ENCODE results near the gene PRUNE2.
A peak's percentile ranks its signal among the peaks of the same experiment; 100 is the strongest.

The PRUNE2 gene

GRCh38 chr9:76649894-76650293 lies 256.0 kb downstream of the PRUNE2 start:
- no peak for DNase-seq

GRCh38 chr9:76646249-76646648 lies 259.7 kb downstream of the PRUNE2 start:
- no peak for DNase-seq

- no peak for DNase-seq
Measured at GRCh38 chr9:76644647-76645250, 261.2 kb downstream of the PRUNE2 start.

GRCh38 chr9:76644171-76644570 lies 261.7 kb downstream of the PRUNE2 start:
- DNase-seq = no peak

- DNase-seq = no peak
Measured at GRCh38 chr9:76643399-76644117, 262.4 kb downstream of the PRUNE2 start.

GRCh38 chr9:76642701-76643209 lies 263.2 kb downstream of the PRUNE2 start:
- no peak for DNase-seq

- DNase-seq = no peak
Measured at GRCh38 chr9:76642074-76642473, 263.8 kb downstream of the PRUNE2 start.

GRCh38 chr9:76638001-76638400 lies 267.9 kb downstream of the PRUNE2 start:
- DNase-seq = no peak

- no peak for DNase-seq
Measured at GRCh38 chr9:76637416-76637815, 268.5 kb downstream of the PRUNE2 start.

- no peak for DNase-seq
Measured at GRCh38 chr9:76634356-76635054, 271.4 kb downstream of the PRUNE2 start.

- no peak for DNase-seq
Measured at GRCh38 chr9:76630916-76631315, 275.0 kb downstream of the PRUNE2 start.

GRCh38 chr9:76629205-76629990 lies 276.5 kb downstream of the PRUNE2 start:
- DNase-seq = peak; percentile 40 to 54

GRCh38 chr9:76628155-76628554 lies 277.8 kb downstream of the PRUNE2 start:
- no peak for DNase-seq

GRCh38 chr9:76626980-76627379 lies 278.9 kb downstream of the PRUNE2 start:
- DNase-seq = no peak

- no peak for DNase-seq
Measured at GRCh38 chr9:76626141-76626540, 279.8 kb downstream of the PRUNE2 start.

- DNase-seq = no peak
Measured at GRCh38 chr9:76624391-76625048, 281.4 kb downstream of the PRUNE2 start.

- DNase-seq = no peak
Measured at GRCh38 chr9:76620996-76621395, 284.9 kb downstream of the PRUNE2 start.

- DNase-seq = no peak
Measured at GRCh38 chr9:76620581-76620980, 285.3 kb downstream of the PRUNE2 start.

GRCh38 chr9:76619640-76620039 lies 286.3 kb downstream of the PRUNE2 start:
- DNase-seq = no peak

- no peak for DNase-seq
Measured at GRCh38 chr9:76619197-76619596, 286.7 kb downstream of the PRUNE2 start.

- no peak for DNase-seq
Measured at GRCh38 chr9:76618762-76619161, 287.2 kb downstream of the PRUNE2 start.

- DNase-seq = no peak
Measured at GRCh38 chr9:76617497-76618175, 288.3 kb downstream of the PRUNE2 start.
